Dendritic cell treated with granulocyte-macrophage colony-stimulating factor and Interleukin-4, amounts not matched to agents 40 ng/mL and 50 ng/mL, for 4 days (primary cell): ENCODE results near the gene MINAR1.
"Not testable (repeated sequence)": the region's sequence is repeated elsewhere in the genome, so short reads cannot be mapped to it uniquely, and the experiment has no call there.

Experiments
- H3K27ac Mint-ChIP-seq: one replicate; pipeline ENCODE4 v1.8.0; 2022; ENCODE audit warnings: mild to moderate bottlenecking, mixed read lengths
- H3K27me3 Mint-ChIP-seq: one replicate; pipeline ENCODE4 v1.8.0; 2022; ENCODE audit warnings: mild to moderate bottlenecking, mixed read lengths
- H3K36me3 Mint-ChIP-seq: one replicate; pipeline ENCODE4 v1.8.0; 2022; ENCODE audit warnings: low read depth, mixed read lengths
- H3K4me1 Mint-ChIP-seq: one replicate; pipeline ENCODE4 v1.8.0; 2022; ENCODE audit warnings: low read depth, mixed read lengths
- H3K4me3 Mint-ChIP-seq: one replicate; pipeline ENCODE4 v1.8.0; 2022; ENCODE audit warnings: mild to moderate bottlenecking, moderate library complexity, mixed read lengths
- H3K9me3 Mint-ChIP-seq: one replicate; pipeline ENCODE4 v1.8.0; 2022; ENCODE audit warnings: mixed read lengths
- intact Hi-C: fragments of 100-400 bp; cut with micrococcal nuclease; formaldehyde crosslinking; loops from one replicate; pipeline ENCODE4 v1.15.0; 2022

The MINAR1 gene

DNA sequence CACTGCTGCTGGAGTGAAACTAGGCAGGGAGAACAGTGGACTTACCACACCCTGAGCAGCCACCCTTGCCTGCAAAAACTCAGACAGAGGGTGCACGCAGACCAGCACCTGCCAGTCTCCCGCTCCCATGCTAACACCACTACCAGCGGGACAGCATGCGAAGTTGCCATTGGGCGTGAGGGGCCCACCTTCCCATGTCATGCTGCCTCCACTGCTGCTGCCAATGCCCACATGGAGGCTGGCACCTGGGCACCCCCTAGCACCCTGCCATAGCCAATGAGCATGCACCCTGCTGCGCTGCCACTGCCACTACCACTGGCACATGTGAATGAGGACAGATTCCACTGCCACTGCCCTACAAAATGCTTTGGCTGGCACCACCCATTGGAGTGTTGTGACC lies 19.7 kb upstream of the MINAR1 start:
- Mint-ChIP-seq H3K4me3 (no peak overlapping the region), H3K27ac (no peak overlapping the region), H3K9me3 (no peaks in the 10 kb centered on the region), H3K27me3 (no peaks in the 10 kb centered on the region), H3K4me1 (no peaks in the 10 kb centered on the region), H3K36me3 (peaks cover 15% of the 10 kb centered on the region)
- intact Hi-C loops = no loop called here

DNA sequence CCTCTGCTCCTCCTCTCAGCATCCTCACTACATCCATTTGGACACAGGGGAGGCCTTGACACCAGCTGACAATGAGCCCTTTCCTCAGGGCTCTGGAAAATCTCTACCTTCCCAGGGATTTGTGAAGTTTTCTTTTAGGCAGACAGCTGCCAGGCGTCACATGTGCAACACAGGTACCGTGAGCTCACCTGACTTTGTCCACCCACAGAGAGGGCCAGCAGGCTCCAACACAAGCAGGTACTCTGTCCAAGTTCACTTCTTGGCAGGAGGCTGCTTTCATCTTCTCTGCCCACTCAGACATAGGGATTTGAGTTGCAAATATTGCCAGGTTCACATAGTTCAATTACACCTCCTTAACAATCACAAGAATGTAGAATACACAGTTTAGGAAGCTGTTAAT lies 15.3 kb upstream of the MINAR1 start:
- Mint-ChIP-seq H3K9me3 (no peaks in the 10 kb centered on the region), H3K27me3 (no peaks in the 10 kb centered on the region)

GRCh38 chr15:79418693-79419279 lies 13.3 kb upstream of the MINAR1 start:
- H3K36me3 Mint-ChIP-seq = no peaks in the 10 kb centered on the region
- H3K4me1 Mint-ChIP-seq = no peaks in the 10 kb centered on the region
- no peak overlapping the region for H3K27ac Mint-ChIP-seq
- H3K9me3 Mint-ChIP-seq = no peaks in the 10 kb centered on the region
- no peaks in the 10 kb centered on the region for H3K27me3 Mint-ChIP-seq
- H3K4me3 Mint-ChIP-seq = no peak overlapping the region
- intact Hi-C loops = no loop called here

More for the DNA sequence above, 15.3 kb upstream of the MINAR1 start:
- intact Hi-C loops = no loop called here
- no peak overlapping the region for H3K4me3 Mint-ChIP-seq
- no peak overlapping the region for H3K27ac Mint-ChIP-seq
- H3K36me3 Mint-ChIP-seq = peaks cover 11% of the 10 kb centered on the region
- no peaks in the 10 kb centered on the region for H3K4me1 Mint-ChIP-seq

GRCh38 chr15:79425591-79426295 lies 6.4 kb upstream of the MINAR1 start:
- Mint-ChIP-seq H3K27me3 (peaks cover 25% of the 10 kb centered on the region), H3K27ac (no peak overlapping the region), H3K4me3 (no peak overlapping the region), H3K4me1 (no peaks in the 10 kb centered on the region), H3K9me3 (no peaks in the 10 kb centered on the region), H3K36me3 (no peaks in the 10 kb centered on the region)
- intact Hi-C loops = no loop called here

DNA sequence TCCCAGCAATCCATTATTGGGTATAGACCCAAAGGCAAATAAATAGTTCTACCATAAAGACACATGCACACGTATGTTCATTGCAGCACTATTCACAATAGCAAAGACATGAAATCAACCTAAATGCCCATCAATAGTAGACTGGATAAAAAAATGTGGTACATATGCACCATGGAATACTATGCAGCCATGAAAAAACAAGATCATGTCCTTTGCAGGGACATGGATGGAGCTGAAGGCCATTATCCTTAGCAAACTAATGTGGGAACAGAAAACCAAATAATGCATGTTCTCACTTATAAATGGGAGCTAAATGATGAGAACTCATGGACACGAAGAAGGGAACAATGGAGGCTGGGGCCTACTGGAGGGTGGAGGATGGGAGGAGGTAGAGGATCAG lies 5.2 kb upstream of the MINAR1 start:
- H3K36me3 Mint-ChIP-seq, intact Hi-C loops, H3K27ac Mint-ChIP-seq, H3K4me1 Mint-ChIP-seq, H3K9me3 Mint-ChIP-seq, H3K4me3 Mint-ChIP-seq: not testable (repeated sequence)
- H3K27me3 Mint-ChIP-seq = peaks cover 36% of the 10 kb centered on the region

DNA sequence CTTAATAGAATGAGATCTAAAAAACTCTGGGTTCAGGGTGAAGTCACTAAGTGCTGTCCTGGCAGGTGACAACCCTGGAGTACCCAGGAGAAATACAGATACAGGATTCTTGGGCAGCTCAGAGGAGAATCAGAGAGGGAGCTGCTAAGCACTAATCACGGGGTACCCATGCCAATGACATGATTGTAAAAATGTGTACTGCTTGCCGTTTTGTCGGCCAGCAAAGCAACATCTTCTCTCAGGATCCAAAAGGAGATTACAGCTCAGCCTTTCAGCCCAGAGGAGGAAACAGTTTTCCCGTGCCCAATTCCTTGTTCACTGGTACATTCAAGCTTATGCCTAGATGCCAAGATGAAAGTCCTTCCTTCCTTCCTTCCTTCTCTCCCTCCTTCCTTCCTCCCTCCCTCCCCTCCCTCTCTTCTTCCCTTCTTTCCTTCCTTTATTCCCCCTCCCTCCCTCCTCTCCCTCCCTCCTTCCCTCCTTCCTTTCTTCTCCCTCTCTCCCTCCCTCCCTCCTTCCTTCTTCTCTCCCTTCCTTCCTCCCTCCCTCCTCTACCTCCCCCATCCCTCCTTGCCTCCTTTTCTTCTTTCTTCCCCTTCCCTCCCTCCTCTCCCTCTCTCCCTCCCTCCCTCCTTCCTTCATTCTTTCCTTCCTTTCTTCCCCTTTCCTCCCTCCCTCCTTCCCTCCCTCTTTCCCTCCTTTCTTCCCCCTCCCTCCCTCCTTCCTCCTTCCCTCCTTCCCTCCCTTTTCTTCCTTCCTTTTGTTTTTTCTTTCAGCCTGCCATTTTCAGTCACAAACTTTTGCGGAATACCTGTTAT lies 4.1 kb upstream of the MINAR1 start:
- Mint-ChIP-seq H3K27me3 (peaks cover 47% of the 10 kb centered on the region), H3K4me3 (no peak overlapping the region), H3K9me3 (no peaks in the 10 kb centered on the region), H3K4me1 (peaks cover 8% of the 10 kb centered on the region), H3K36me3 (no peaks in the 10 kb centered on the region), H3K27ac (no peak overlapping the region)
- intact Hi-C loops = no loop called here

- Mint-ChIP-seq H3K36me3 (no peaks in the 10 kb centered on the region), H3K27me3 (peaks cover 76% of the 10 kb centered on the region), H3K4me1 (peaks cover 8% of the 10 kb centered on the region), H3K9me3 (no peaks in the 10 kb centered on the region), H3K27ac (no peak overlapping the region), H3K4me3 (no peak overlapping the region)
- intact Hi-C loops = no loop called here
Measured at GRCh38 chr15:79430901-79431635, 1.1 kb upstream of the MINAR1 start.

- Mint-ChIP-seq H3K27ac (no peak overlapping the region), H3K36me3 (no peaks in the 10 kb centered on the region), H3K9me3 (no peaks in the 10 kb centered on the region), H3K4me3 (no peak overlapping the region), H3K4me1 (peaks cover 8% of the 10 kb centered on the region), H3K27me3 (peaks cover 77% of the 10 kb centered on the region)
- intact Hi-C loops = no loop called here
Measured at GRCh38 chr15:79432345-79433275, 474 bp downstream of the MINAR1 start.

GRCh38 chr15:79433276-79433990 lies 1.3 kb downstream of the MINAR1 start:
- Mint-ChIP-seq H3K27ac (no peak overlapping the region), H3K27me3 (peaks cover 73% of the 10 kb centered on the region), H3K4me3 (no peak overlapping the region), H3K4me1 (peaks cover 8% of the 10 kb centered on the region), H3K9me3 (no peaks in the 10 kb centered on the region), H3K36me3 (no peaks in the 10 kb centered on the region)
- intact Hi-C loops = no loop called here

- no peaks in the 10 kb centered on the region for H3K9me3 Mint-ChIP-seq
- H3K4me1 Mint-ChIP-seq = peaks cover 8% of the 10 kb centered on the region
- H3K36me3 Mint-ChIP-seq = no peaks in the 10 kb centered on the region
- no peak overlapping the region for H3K27ac Mint-ChIP-seq
- peaks cover 66% of the 10 kb centered on the region for H3K27me3 Mint-ChIP-seq
- intact Hi-C loops = no loop called here
- H3K4me3 Mint-ChIP-seq = no peak overlapping the region
Measured at GRCh38 chr15:79434361-79434760, 2.2 kb downstream of the MINAR1 start.

DNA sequence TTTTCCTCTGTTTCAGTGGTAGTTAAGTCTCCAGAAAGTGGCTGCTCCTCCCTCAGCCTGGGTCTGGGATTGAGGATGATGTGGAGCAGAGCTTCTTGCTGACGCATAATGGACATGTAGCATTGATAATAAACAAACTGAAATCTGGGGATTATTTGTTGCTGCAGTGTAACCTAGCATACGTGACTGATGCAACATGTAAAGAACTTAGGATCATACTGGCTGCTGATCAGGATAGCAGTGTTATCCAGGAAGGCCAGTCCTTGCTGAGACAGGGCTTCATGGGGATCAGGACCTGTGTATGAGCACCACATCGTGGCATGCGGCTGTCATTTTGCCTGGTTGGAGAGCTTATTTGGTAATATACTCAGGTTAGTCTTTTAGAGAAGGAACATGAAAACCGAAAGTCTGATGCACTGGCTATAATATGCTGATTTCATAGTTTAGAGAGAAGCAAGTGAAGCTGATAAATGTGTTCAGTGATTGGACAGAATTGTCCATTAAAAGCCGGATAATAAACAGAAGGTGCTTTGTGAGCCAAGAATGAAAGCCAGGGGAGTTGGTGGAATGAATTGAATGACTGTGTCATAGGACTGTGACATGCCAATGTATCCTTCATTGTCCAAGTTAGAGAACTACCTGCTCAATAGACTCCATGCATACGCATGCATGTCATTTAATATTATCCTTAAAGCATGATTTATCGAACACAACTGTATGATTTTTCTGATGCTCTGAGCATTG lies 4.1 kb downstream of the MINAR1 start:
- Mint-ChIP-seq H3K4me3 (no peak overlapping the region), H3K4me1 (peaks cover 5% of the 10 kb centered on the region), H3K9me3 (no peaks in the 10 kb centered on the region), H3K36me3 (no peaks in the 10 kb centered on the region), H3K27me3 (peaks cover 48% of the 10 kb centered on the region), H3K27ac (no peak overlapping the region)
- intact Hi-C loops = no loop called here

DNA sequence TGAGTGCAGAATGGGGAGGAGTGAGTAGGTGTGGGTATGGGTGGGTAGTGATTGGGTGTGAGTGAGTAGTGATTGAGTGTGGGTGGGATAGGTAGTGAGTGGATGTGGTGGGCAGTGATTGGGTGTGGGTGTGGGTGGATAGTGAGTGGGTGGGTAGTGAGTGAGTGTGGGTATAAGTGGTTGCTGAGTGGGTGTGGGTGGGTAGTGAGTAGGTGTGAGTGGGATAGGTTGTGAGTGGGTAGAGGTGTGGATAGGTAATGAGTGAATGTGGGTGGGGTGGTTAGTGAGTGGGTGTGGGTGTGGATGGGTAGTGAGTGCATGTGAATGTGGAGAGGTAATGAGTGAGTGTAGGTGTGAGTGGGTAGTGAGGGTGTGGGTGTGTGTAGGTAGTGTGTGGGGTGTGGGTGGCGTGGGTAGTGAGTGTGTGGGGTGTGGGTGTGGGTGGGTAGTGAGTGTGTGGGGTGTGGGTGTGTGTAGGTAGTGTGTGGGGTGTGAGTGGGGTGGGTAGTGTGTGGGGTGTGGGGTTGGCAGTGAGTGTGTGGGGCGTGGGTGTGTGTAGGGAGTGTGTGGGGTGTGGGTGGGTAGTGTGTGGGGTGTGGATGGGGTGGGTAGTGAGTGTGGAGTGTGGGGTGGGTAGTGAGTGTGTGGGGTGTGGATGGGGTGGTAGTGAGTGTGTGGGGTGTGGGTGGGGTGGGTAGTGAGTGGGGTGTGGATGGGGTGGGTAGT lies 5.3 kb downstream of the MINAR1 start:
- peaks cover 37% of the 10 kb centered on the region for H3K27me3 Mint-ChIP-seq
- no peak overlapping the region for H3K27ac Mint-ChIP-seq
- no peak overlapping the region for H3K4me3 Mint-ChIP-seq
- intact Hi-C loops = no loop called here
- H3K4me1 Mint-ChIP-seq = no peaks in the 10 kb centered on the region
- H3K9me3 Mint-ChIP-seq = no peaks in the 10 kb centered on the region
- H3K36me3 Mint-ChIP-seq = no peaks in the 10 kb centered on the region
